Left colon (tissue), 2 donors: Measurements from ENCODE around the gene GRIN2C. TPM values are rescaled to one million over a fixed set of nuclear protein-coding genes. Genes with fewer than 3 reads are reported as not detected.

Experiments
- ATAC-seq: fragments of 200-7000 bp; cut with Tn5 transposase; one replicate; pipeline ENCODE4 v1.9.1; 2020; ENCODE audit warnings: mild to moderate bottlenecking, moderate library complexity
- DNase-seq, 2 donors: peaks; one replicate each; pipeline ENCODE4 v3.0.0-alpha.2; 2020
- intact Hi-C, 2 donors: fragments of 100-400 bp; cut with DNase I in 1 of 2; cut with micrococcal nuclease in 1 of 2; formaldehyde crosslinking; loops; one replicate each; pipeline versions ENCODE4 v1.11.2 to v1.14.0; 2022; cut with DNase I, micrococcal nuclease
- total RNA-seq, 2 donors: library from RNA; stranded (reverse); fragmentation: NEBNext Ultra II Directional; extraction: Animal tissue kit (Norgen Biotek cat#: 25700); gene quantifications; one replicate each; pipeline ENCODE4 v1.2.1, GENCODE V29; 2021
- donor health status: DM: no; HTN: no; CAD: no.
- donor health status: DM: yes; HTN: yes; CAD: no.

The GRIN2C gene
- total RNA-seq, 2 donors from 2014 or later: 0.09 to 0.45 TPM

- DNase-seq (peak in 1 of 2 donors; percentile 23), ATAC-seq (no peak)
- intact Hi-C loops: no loop called here
Observed at GRCh38 chr17:74833501-74834377, 25.9 kb downstream of the GRIN2C start.

GRCh38 chr17:74832421-74832820, 27.3 kb downstream of the GRIN2C start:
- peak; percentile 24 for ATAC-seq
- intact Hi-C loops: no loop called here
- DNase-seq: no peak

GRCh38 chr17:74831444-74832146, 28.1 kb downstream of the GRIN2C start:
- intact Hi-C loops: no loop called here
- ATAC-seq (peak; percentile 79), DNase-seq (no peak)

- ATAC-seq: no peak
- no peak for DNase-seq
- intact Hi-C loops: no loop called here
Observed at GRCh38 chr17:74830861-74831260, 28.8 kb downstream of the GRIN2C start.

GRCh38 chr17:74827800-74828199, 31.9 kb downstream of the GRIN2C start:
- intact Hi-C loops: no loop called here
- no peak for DNase-seq
- no peak for ATAC-seq

GRCh38 chr17:74825952-74826719, 33.5 kb downstream of the GRIN2C start:
- ATAC-seq (no peak), DNase-seq (no peak)
- intact Hi-C loops: no loop called here

- intact Hi-C loops: no loop called here
- ATAC-seq (no peak), DNase-seq (no peak)
Observed at GRCh38 chr17:74824961-74825627, 34.6 kb downstream of the GRIN2C start.

- intact Hi-C loops: no loop called here
- DNase-seq: no peak
- no peak for ATAC-seq
Observed at GRCh38 chr17:74822939-74823367, 36.7 kb downstream of the GRIN2C start.

- no peak for DNase-seq
- no peak for ATAC-seq
- intact Hi-C loops: no loop called here
Observed at GRCh38 chr17:74822335-74822938, 37.2 kb downstream of the GRIN2C start.

GRCh38 chr17:74821655-74822334, 37.9 kb downstream of the GRIN2C start:
- intact Hi-C loops: no loop called here
- ATAC-seq (no peak), DNase-seq (no peak)

GRCh38 chr17:74819801-74820436, 39.8 kb downstream of the GRIN2C start:
- ATAC-seq: no peak
- no peak for DNase-seq
- intact Hi-C loops: no loop called here

- intact Hi-C loops: no loop called here
- ATAC-seq (no peak), DNase-seq (no peak)
Observed at GRCh38 chr17:74818291-74818938, 41.3 kb downstream of the GRIN2C start.

GRCh38 chr17:74816905-74817620, 42.6 kb downstream of the GRIN2C start:
- DNase-seq (no peak), ATAC-seq (no peak)
- intact Hi-C loops: no loop called here

- intact Hi-C loops: no loop called here
- no peak for ATAC-seq
- DNase-seq: no peak
Observed at GRCh38 chr17:74815550-74816370, 43.9 kb downstream of the GRIN2C start.

- intact Hi-C loops: no loop called here
- ATAC-seq: no peak
- no peak for DNase-seq
Observed at GRCh38 chr17:74815067-74815466, 44.6 kb downstream of the GRIN2C start.

- intact Hi-C loops: no loop called here
- ATAC-seq (no peak), DNase-seq (no peak)
Observed at GRCh38 chr17:74814453-74814852, 45.2 kb downstream of the GRIN2C start.
